HepG2 (cell line): ENCODE results near the gene SMIM44. TPM values are rescaled to one million over a fixed set of nuclear protein-coding genes. Genes with fewer than 3 reads are reported as not detected.

Experiments
- ATAC-seq: fragments of 200-7000 bp; cut with Tn5 transposase; 3 replicates; pipeline ENCODE4 v1.9.1; 2020; ENCODE audit warnings: mild to moderate bottlenecking, moderate library complexity
- BruUV-seq: library from RNA; stranded (reverse); fragments of 400-500 nt; replicated peaks from 2 replicates; lab custom pipeline; 2021; lab: Mats Ljungman, UMichigan
- CTCF ChIA-PET: fragments of 300-600 bp; formaldehyde crosslinking; extraction: SDS; loops from one replicate; lab custom pipeline; 2021; ENCODE audit warnings: low total read pairs, inconsistent platforms, low intra/inter-chr PET ratio; lab: Yijun Ruan, JAX
- POLR2A ChIA-PET: fragments of 350-600 bp; sonication (Branson Sonifier 250); formaldehyde crosslinking; loops from one replicate; lab custom pipeline; 2020; ENCODE audit warnings: antibody characterized with exemption, inconsistent platforms; lab: Yijun Ruan, JAX
- DNase-seq: peaks from one replicate; pipeline ENCODE4 v3.0.0-alpha.2; 2015; ENCODE audit warnings: low spot score
- FAIRE-seq: peaks from 3 replicates; lab custom pipeline; 2011; peaks lifted over from hg19 to GRCh38; lab: Jason Lieb, UNC
- H2AFZ ChIP-seq: one replicate; pipeline ENCODE4 v1.6.1; 2011; ENCODE audit warnings: low read length, inconsistent platforms
- H3K27ac ChIP-seq: fragments of 300-600 bp; 3 replicates; pipeline ENCODE4 v1.8.0; 2011; ENCODE audit warnings: mixed run types, mild to moderate bottlenecking, mixed read lengths, low read length, inconsistent platforms; ENCODE audit not compliant: insufficient read depth; ENCODE audit errors: extremely low read length
- H3K27me3 ChIP-seq, 2 experiments: fragments of 200-600 bp in 1 of 2; 2 replicates in 1 of 2; 3 replicates in 1 of 2; pipeline versions ENCODE4 v1.6.0 to v1.8.0; 2011; ENCODE audit warnings: low read length in 2 of 2, mild to moderate bottlenecking in 2 of 2, moderate library complexity in 2 of 2, inconsistent platforms in 1 of 2; ENCODE audit not compliant: insufficient read depth in 2 of 2, control insufficient read depth in 1 of 2
- H3K36me3 ChIP-seq, 2 experiments: fragments of 200-600 bp in 1 of 2; replicated peaks in 1 of 2; 2 replicates in 1 of 2; 3 replicates in 1 of 2; pipeline versions ENCODE4 v1.5.1 to v1.8.0; 2011; ENCODE audit warnings: low read length in 2 of 2, inconsistent platforms in 1 of 2; ENCODE audit not compliant: insufficient read depth in 2 of 2, control insufficient read depth in 1 of 2
- H3K4me1 ChIP-seq: 2 replicates; pipeline ENCODE4 v1.5.1; 2012; ENCODE audit warnings: low read length, inconsistent platforms; ENCODE audit not compliant: insufficient read depth
- H3K4me2 ChIP-seq: 2 replicates; pipeline ENCODE4 v1.6.0; 2011; ENCODE audit warnings: low read depth, low read length, inconsistent platforms
- H3K4me3 ChIP-seq, 3 experiments: fragments of 200-600 bp in 1 of 3; sonication (generic), shearing (Covaris generic) in 1 of 3; replicated peaks in 1 of 3; 2 replicates each; pipeline ENCODE4 v1.5.1; 2011 to 2016; ENCODE audit warnings: low read length in 3 of 3, inconsistent platforms in 2 of 3, low read depth in 2 of 3, mild to moderate bottlenecking in 2 of 3, control low read depth in 1 of 3, mixed read lengths in 1 of 3; ENCODE audit not compliant: insufficient read depth in 1 of 3
- H3K79me2 ChIP-seq: one replicate; pipeline ENCODE4 v1.6.1; 2011; ENCODE audit warnings: low read length, inconsistent platforms; ENCODE audit not compliant: insufficient read depth
- H3K9ac ChIP-seq: 2 replicates; pipeline ENCODE4 v1.6.0; 2011; ENCODE audit warnings: mild to moderate bottlenecking, low read depth, low read length, inconsistent platforms; ENCODE audit not compliant: insufficient read depth
- H3K9me3 ChIP-seq: 2 replicates; pipeline ENCODE4 v1.5.1; 2012; ENCODE audit warnings: mild to moderate bottlenecking, low read length
- H4K20me1 ChIP-seq: 2 replicates; pipeline ENCODE4 v1.6.0; 2011; ENCODE audit warnings: inconsistent platforms, mild to moderate bottlenecking, low read length, moderate library complexity; ENCODE audit not compliant: insufficient read depth
- AGO2 ChIP-seq: fragments of 200-400 bp; formaldehyde crosslinking; optimal IDR thresholded peaks from 2 replicates; pipeline ENCODE3; 2017; ENCODE audit warnings: mild to moderate bottlenecking, low read depth, low read length, moderate library complexity
- FIP1L1 ChIP-seq: fragments of 200-400 bp; formaldehyde crosslinking; IDR thresholded peaks from 2 replicates; pipeline ENCODE4 v1.6.1; 2018; ENCODE audit warnings: low read depth, mild to moderate bottlenecking, low read length, moderate library complexity, borderline replicate concordance; ENCODE audit not compliant: insufficient read depth
- HOXA7 ChIP-seq: sonication (generic); formaldehyde crosslinking; IDR thresholded peaks from 2 replicates; pipeline ENCODE4 v1.8.1; 2022; ENCODE audit warnings: mild to moderate bottlenecking, missing genetic modification reagents, moderate library complexity
- MXD4 ChIP-seq: IDR thresholded peaks from 2 replicates; pipeline ENCODE4 v1.6.1; 2016; ENCODE audit warnings: mild to moderate bottlenecking, missing biosample characterization, missing genetic modification reagents
- PAXIP1 ChIP-seq: sonication (generic); formaldehyde crosslinking; conservative IDR thresholded peaks from 2 replicates; pipeline ENCODE4 v1.4.0; 2020; ENCODE audit warnings: mild to moderate bottlenecking, missing genetic modification reagents, moderate library complexity
- ZNF484 ChIP-seq: sonication (generic); formaldehyde crosslinking; IDR thresholded peaks from 2 replicates; pipeline ENCODE4 v1.5.1; 2020; ENCODE audit warnings: mild to moderate bottlenecking, low read depth, missing genetic modification reagents, borderline replicate concordance
- ZNF747 ChIP-seq: sonication (generic); formaldehyde crosslinking; IDR thresholded peaks from 2 replicates; pipeline ENCODE4 v1.8.1; 2023; ENCODE audit warnings: missing genetic modification reagents, mild to moderate bottlenecking, borderline replicate concordance
- WGBS: methylation state at CpG from one replicate; pipeline ENCODE4 v1.1.6; 2017; ENCODE audit warnings: low lambda C conversion rate; 5-methylcytosine and 5-hydroxymethylcytosine counted together
- in situ Hi-C: cut with HindIII; loops from 2 replicates; pipeline ENCODE4 v1.10.0; 2017; ENCODE audit warnings: low pct_unique_long_range_greater_than_20kb; ENCODE audit not compliant: extremely low pct_ligation_motif_present
- intact Hi-C: fragments of 100-400 bp; cut with micrococcal nuclease; formaldehyde crosslinking; loops from one replicate; pipeline ENCODE4 v1.10.0; 2022; ENCODE audit not compliant: unreplicated experiment
- polyA plus RNA-seq, 8 experiments: library from polyadenylated mRNA; depleted of rRNA in 3 of 8; stranded (reverse) in 7 of 8; unstranded in 1 of 8; fragments of >200 nt; fragmentation: Illumina TruSeq in 4 of 8; extraction: Trizol in 4 of 8; gene quantifications; 2 replicates each; pipeline versions ENCODE4 v1.2.1 to v1.2.3, GENCODE V29; 2011 to 2016; ENCODE audit warnings: low read depth in 4 of 8, missing spikeins in 1 of 8, mixed read lengths in 1 of 8; ENCODE audit not compliant: insufficient read depth in 1 of 8
- total RNA-seq, 5 experiments: library from RNA; depleted of rRNA; stranded (reverse); fragments of >200 nt; fragmentation: Illumina TruSeq; extraction: Trizol; gene quantifications; 2 replicates each; pipeline ENCODE4 v1.2.3, GENCODE V29; 2016; ENCODE audit warnings: low read depth in 1 of 5

Gene SMIM44
- total and polyA plus RNA-seq, 2 of the 13 experiments (the other 11 are each of a cell fraction or from before 2014, with no cell fraction given), result not detected

GRCh38 chr19:3519126-3519525 is 35.9 kb upstream of the SMIM44 start:
- FAIRE-seq, result no peak
- H3K9me3 ChIP-seq, result no peaks in the 10 kb centered on the region
- no peak overlapping the region for H3K4me3 ChIP-seq
- peaks cover 15% of the 10 kb centered on the region for H3K4me1 ChIP-seq
- no peak overlapping the region for H2AFZ ChIP-seq
- H3K4me2 ChIP-seq, result no peak overlapping the region
- in situ Hi-C loops (no loop called here), intact Hi-C loops (no loop called here)
- H3K9ac ChIP-seq, result no peak overlapping the region
- ATAC-seq, result no peak
- no peak for TF ChIP-seq PAXIP1 (CRISPR knock-in tag)
- TF ChIP-seq ZNF747 (CRISPR knock-in tag), result no peak
- TF ChIP-seq AGO2, result peak; percentile 39
- TF ChIP-seq FIP1L1, result no peak
- TF ChIP-seq HOXA7 (CRISPR knock-in tag), result no peak
- TF ChIP-seq ZNF484 (CRISPR knock-in tag), result no peak
- no peak for TF ChIP-seq MXD4 (CRISPR knock-in tag)
- peaks cover 27% of the 10 kb centered on the region; the same call in 1 of the 2 replicates for H4K20me1 ChIP-seq
- no peak for DNase-seq
- no peak overlapping the region for H3K27ac ChIP-seq
- H3K36me3 ChIP-seq, result peaks cover 14 to 32% of the 10 kb centered on the region in 2 experiments; a peak in 4 of 5 replicates
- no peaks in the 10 kb centered on the region for H3K27me3 ChIP-seq
- ChIA-PET POLR2A (no interaction called here), CTCF (no interaction called here)
- BruUV-seq, result no TSS peak
- WGBS, result 100% methylated on average over 3 of the region's 18 CpGs
- peaks cover 43% of the 10 kb centered on the region for H3K79me2 ChIP-seq
